ENCODE measurements around the gene ALDH3B1.
A peak's percentile ranks its signal among the peaks of the same experiment; 100 is the strongest.

ALDH3B1 gene

DNA sequence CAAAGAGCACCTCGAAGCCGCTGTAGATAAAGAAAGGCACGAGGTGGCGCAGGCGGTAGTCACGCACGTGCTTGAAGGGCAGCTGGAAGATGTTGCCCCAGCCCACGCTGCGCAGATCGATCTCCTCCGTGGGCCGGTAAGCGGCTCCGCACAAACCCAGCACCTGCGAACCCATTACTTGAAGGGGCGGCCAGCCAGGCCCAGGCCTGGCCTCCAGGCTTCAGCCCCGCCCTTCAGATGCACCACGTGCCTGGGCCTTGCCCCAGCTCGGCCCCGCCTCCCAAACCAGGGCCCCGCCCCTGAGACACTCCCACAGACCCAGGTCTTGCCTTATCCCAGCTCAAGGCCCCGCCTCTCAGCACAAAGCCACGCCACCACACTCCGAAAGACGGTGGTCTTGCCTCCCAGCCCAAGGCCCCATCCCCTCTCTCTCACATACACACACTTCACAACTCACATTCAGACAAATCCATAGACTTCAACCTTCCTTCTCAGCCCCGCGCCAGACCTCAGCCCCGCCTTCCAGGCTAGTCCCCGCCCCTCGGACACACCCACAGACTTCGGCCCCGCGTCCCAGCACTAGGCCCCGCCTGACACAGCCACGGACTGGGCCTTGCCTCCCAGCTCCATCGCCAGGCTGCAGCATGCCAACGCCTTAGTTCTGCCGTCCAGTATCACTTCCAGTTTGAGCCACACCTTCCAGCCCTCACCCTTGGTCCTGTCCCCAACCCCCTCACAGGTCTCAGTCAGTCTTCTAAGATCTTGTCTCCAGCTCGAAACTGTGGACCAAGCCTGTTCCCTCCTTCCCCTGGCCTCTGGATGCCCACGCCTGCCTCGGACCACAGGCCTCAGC is 13.3 kb upstream of the ALDH3B1 start:
- Histone ChIP-seq H3K27ac (peak overlapping the region in 1 of 21 experiments; percentile 46), H3K4me3 (no peak overlapping the region)

DNA sequence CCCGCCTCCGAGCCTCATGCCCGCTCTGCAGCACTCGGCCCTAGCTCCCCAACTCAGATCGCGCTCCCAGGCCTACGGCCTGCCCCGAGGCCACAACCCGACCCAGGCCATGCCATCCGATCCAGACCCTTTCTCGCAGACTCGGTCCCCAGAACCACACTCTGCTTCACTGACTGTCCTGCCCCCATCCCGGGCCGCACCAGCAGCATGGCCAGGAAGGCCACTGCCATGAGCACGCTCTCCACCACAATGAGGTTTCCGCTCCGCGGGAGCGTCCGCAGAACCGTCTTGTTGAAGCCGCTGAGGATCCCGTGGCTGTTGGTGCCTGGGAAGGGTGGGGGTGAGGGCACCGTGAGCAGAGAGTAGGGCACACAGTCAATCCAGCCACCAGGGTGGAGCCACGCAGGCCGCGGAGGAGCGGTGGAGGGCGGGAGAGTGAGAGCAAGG is 12.6 kb upstream of the ALDH3B1 start:
- Histone ChIP-seq H3K27ac (peak overlapping the region in 1 of 21 experiments; percentile 46), H3K4me3 (no peak overlapping the region)

DNA sequence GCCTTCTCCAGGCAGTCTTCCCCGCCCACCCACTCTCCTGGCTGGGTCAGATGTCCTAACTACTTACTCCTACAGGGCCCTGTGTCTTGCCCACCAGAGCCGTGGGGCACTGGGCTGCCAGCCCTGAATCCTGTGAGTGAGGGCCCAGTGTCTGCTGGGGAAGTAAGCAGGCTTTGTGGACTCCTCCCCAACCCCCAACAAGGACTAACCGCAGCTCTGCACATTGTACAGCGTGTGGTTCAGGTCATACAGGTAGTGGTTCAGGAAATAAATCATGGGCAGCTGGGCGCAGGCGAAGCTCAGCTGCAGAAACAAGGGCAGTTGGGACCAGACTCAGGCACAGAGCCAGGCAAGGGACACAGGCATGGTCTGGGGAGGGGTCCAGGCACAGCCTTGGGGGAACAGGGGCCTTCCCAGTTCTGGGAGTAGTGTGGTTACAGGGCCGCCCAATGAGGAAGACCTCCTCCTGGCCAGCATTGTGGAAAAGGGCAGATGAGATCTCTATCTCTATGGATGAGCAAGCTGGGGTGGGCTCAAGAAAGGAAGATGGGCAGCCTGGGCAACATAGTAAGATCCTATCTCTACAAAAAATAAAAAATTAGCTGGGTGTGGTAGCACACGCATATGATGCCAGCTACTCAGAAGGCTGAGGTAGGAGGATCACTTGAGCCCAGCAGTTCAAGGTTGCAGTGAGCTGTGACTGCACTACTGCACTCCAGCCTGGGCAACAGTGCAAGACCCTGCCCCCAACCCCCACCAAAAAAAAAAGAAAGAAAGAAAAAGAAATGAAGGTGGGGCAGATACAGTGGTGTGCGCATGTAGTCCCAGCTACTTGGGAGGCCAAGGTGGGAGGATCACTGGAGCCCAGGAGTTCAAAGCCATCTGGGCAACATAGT is 11.7 kb upstream of the ALDH3B1 start:
- Histone ChIP-seq H3K4me3 (no peak overlapping the region), H3K27ac (peak overlapping the region in 1 of 21 experiments; percentile 46)

GRCh38 chr11:67999201-67999629 is 10.9 kb upstream of the ALDH3B1 start:
- no peak overlapping the region for H3K4me3 ChIP-seq
- H3K27ac ChIP-seq, result no peak overlapping the region

DNA sequence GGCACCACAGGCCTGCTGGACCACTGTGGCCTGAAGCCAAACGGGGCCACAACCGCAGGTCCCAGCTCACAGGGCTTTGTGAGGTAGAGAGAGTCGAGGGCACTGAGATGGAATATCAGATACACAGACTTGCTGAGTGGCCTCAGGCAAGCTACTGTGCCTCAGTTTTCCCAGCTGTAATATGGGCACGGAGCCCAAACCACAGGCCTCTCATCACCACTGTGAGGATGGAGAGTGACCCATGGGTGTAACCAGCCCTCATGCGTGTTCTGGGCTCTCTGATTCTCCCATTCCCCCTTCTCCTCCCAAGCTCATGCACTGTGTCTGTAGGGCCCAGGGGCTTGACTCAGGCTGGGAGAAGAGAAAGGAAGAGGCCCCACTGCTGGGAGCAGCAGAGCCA is 10.4 kb upstream of the ALDH3B1 start:
- Histone ChIP-seq H3K27ac (no peak overlapping the region), H3K4me3 (no peak overlapping the region)

DNA sequence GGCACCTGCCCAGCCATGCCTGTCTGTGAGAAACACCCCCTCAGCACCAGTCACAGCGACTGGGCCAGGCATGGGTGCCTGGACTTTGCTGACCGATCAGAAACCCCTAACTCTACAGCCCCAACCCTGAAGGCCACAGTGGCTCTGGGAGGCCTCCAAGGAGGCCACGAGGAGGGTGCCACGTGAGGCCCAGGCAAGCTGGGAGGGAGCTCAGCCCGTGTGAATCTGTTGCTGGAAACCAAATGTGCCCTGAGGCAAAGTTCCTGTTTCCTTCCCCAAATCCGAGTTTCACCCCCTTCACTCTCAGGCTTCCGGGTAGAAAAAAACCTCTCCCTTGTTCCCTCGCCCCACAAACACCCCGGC is 7.6 kb upstream of the ALDH3B1 start:
- peak overlapping the region in 9 of 21 experiments; percentile 40 to 92 (median 83) for H3K27ac ChIP-seq
- peak overlapping the region; percentile 47 to 85 (median 69) for H3K4me3 ChIP-seq

DNA sequence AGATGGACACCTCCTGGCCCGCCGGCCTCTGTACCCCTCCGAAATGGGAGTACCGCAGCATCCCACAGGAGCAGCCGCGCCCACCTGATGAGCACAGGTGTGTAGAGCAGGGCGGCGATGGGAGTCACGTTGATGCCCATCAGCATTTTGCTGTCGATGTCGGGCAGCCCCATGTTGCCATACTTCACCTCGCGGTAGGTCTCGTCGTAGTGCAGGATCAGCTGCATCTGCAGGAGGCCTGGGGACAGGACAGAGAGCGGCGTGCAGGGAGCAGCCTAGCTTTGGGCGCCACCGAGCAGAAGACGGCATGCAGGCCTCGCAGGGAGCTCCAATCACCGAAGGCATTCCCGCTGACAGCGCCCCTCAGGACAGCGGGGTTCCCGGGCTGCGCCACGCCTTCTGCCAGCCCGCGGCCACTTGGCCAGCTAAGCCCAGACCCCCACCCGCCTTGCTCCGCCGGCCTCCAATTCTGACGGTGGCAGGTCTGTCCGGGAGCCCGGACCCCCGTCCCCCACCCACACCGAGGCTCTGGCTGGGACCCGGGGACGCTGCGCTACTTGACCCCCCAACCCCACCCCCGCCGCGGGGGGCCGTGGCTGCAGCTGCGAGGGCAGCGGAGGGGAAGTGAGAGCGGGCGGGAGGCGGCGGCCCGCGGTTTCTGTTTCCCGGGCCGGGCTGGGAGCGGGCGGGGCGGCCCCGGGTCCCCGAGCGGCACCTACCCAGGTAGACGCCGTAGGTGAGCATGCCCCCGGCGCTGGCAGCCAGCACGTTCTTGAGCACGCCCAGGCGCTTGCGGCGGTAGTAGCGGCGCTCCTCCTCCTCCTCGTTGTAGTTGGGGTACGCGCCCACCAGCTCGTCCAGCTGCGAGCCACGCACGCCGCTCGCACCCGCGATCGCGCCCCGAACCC is 6.9 kb upstream of the ALDH3B1 start:
- peak overlapping the region; percentile 51 to 92 (median 77) for H3K27ac ChIP-seq
- peak overlapping the region; percentile 47 to 85 (median 69) for H3K4me3 ChIP-seq

- H3K4me3 ChIP-seq, result peak within 1 kb of the TSS; percentile 47 to 85 (median 69)
- H3K27ac ChIP-seq, result peak within 1 kb of the TSS; percentile 51 to 92 (median 77)
Observed at GRCh38 chr11:68003846-68004550, 6.1 kb upstream of the ALDH3B1 start, which contains the start of gene UNC93B1. Gene UNC93B1, minus strand, starts transcription at chr11:68004097. Its CDS starts 54 bp downstream, at chr11:68004043.

GRCh38 chr11:68004551-68005335 is 5.4 kb upstream of the ALDH3B1 start:
- Histone ChIP-seq H3K4me3 (peak overlapping the region in 3 of 7 experiments; percentile 51 to 85 (median 83)), H3K27ac (peak overlapping the region in 4 of 21 experiments; percentile 69 to 92 (median 88))

- Histone ChIP-seq H3K27ac (no peak overlapping the region), H3K4me3 (no peak overlapping the region)
Observed at GRCh38 chr11:68006606-68007166, 3.4 kb upstream of the ALDH3B1 start.

- Histone ChIP-seq H3K4me3 (no peak overlapping the region), H3K27ac (peak overlapping the region in 5 of 21 experiments; percentile 5 to 75 (median 25))
Observed at GRCh38 chr11:68007498-68008380, 2.4 kb upstream of the ALDH3B1 start.

- Histone ChIP-seq H3K27ac (peak overlapping the region in 12 of 21 experiments; percentile 3 to 89 (median 50)), H3K4me3 (no peak overlapping the region)
Observed at GRCh38 chr11:68008381-68009337, 1.5 kb upstream of the ALDH3B1 start.

DNA sequence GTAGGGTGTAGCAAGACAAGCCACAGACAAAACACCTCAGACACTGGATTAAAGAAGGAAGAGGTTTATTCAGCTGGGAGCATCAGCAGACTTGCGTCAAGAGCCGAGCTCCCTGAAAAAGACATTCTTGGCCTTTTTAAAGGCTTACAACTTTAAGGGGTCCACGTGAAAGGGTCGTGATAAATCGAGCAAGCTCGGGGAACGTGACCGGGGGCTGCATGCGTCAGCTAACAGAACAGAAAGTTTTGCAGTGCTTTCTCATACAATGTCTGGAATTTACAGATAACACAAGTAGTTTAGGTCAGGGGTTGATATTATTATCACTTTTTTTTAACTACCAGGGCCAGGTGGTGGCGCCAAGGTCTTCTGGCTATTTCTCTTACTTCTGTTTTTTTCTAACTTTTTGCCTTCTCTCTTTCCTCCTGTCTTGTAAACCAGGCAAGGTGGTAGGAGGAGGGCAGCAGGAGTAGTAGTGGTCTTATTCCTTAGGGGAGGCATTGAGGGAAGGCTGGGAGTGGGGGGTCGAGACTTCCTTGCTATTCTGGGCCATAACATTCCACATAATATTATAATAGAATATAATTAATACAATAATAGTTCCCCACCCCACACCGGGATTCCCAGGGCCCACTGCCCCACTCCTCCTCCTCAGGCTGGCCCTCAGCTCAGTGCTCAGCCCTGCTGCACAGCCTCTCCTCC is 587 bp upstream of the ALDH3B1 start:
- Histone ChIP-seq H3K4me3 (peak overlapping the region in 4 of 7 experiments; percentile 8 to 31 (median 24)), H3K27ac (peak overlapping the region in 19 of 21 experiments; percentile 46 to 90 (median 73))

GRCh38 chr11:68011051-68011943 is 1.2 kb downstream of the ALDH3B1 start:
- Histone ChIP-seq H3K27ac (peak overlapping the region in 18 of 21 experiments; percentile 37 to 90 (median 74)), H3K4me3 (peak overlapping the region in 6 of 7 experiments; percentile 8 to 31 (median 23))

Measured in skin epidermis (tissue), 12 donors.